Caco-2 (cell line): ENCODE results near the gene BCR. TPM values are rescaled to one million over a fixed set of nuclear protein-coding genes. Genes with fewer than 3 reads are reported as not detected.

Experiments used
- BruUV-seq: library from RNA; stranded (reverse); fragments of 400-500 nt; replicated peaks from 2 replicates; lab custom pipeline; 2021; lab: Mats Ljungman, UMichigan
- CTCF ChIA-PET: fragments of 300-600 bp; sonication (Branson Sonifier 250); formaldehyde crosslinking; loops from one replicate; lab custom pipeline; 2022; ENCODE audit warnings: antibody characterized with exemption; lab: Charles Lee
- POLR2A ChIA-PET: fragments of 300-600 bp; sonication (Branson Sonifier 250); formaldehyde crosslinking; loops from one replicate; lab custom pipeline; 2022; ENCODE audit warnings: antibody characterized with exemption; lab: Charles Lee
- DNase-seq, 2 experiments: peaks; one replicate each; pipeline versions ENCODE4 v3.0.0 to v3.0.0-alpha.2; 2020 to 2022
- H3K27me3 ChIP-seq: replicated peaks from 2 replicates; pipeline ENCODE4 v1.6.0; 2011; ENCODE audit warnings: low read length; ENCODE audit not compliant: control insufficient read depth, insufficient read depth
- H3K36me3 ChIP-seq: 2 replicates; pipeline ENCODE4 v1.5.1; 2011; ENCODE audit warnings: low read length; ENCODE audit not compliant: control insufficient read depth, insufficient read depth
- H3K4me1 ChIP-seq: fragments of 250-450 bp; sonication (Bioruptor Pico); 2 replicates; pipeline ENCODE4 v1.5.1; 2020; ENCODE audit warnings: mild to moderate bottlenecking
- H3K4me3 ChIP-seq: 2 replicates; pipeline ENCODE4 v1.5.1; 2011; ENCODE audit warnings: low read depth, mild to moderate bottlenecking, control low read depth, low read length
- H3K9me3 ChIP-seq: fragments of 250-450 bp; sonication (Bioruptor Pico); 2 replicates; pipeline ENCODE4 v1.5.1; 2020; ENCODE audit warnings: mild to moderate bottlenecking, moderate library complexity
- H3K27ac Mint-ChIP-seq: one replicate; pipeline ENCODE4 v1.8.0; 2022; ENCODE audit warnings: mixed read lengths; ENCODE audit not compliant: unreplicated experiment
- H3K27me3 Mint-ChIP-seq: one replicate; pipeline ENCODE4 v1.8.0; 2022; ENCODE audit warnings: mixed read lengths; ENCODE audit not compliant: insufficient read depth, unreplicated experiment
- H3K36me3 Mint-ChIP-seq: one replicate; pipeline ENCODE4 v1.8.0; 2022; ENCODE audit warnings: mild to moderate bottlenecking, mixed read lengths; ENCODE audit not compliant: insufficient read depth, unreplicated experiment
- H3K4me1 Mint-ChIP-seq: one replicate; pipeline ENCODE4 v1.8.0; 2022; ENCODE audit warnings: low read depth, mixed read lengths; ENCODE audit not compliant: unreplicated experiment
- H3K4me3 Mint-ChIP-seq: one replicate; pipeline ENCODE4 v1.8.0; 2022; ENCODE audit warnings: mild to moderate bottlenecking, moderate library complexity, mixed read lengths; ENCODE audit not compliant: unreplicated experiment
- H3K9me3 Mint-ChIP-seq: one replicate; pipeline ENCODE4 v1.8.0; 2022; ENCODE audit warnings: mixed read lengths; ENCODE audit not compliant: unreplicated experiment
- CTCF ChIP-seq, 2 experiments: fragments of 200-600 bp in 1 of 2; IDR thresholded peaks; 1 replicate in 1 of 2; 2 replicates in 1 of 2; pipeline versions ENCODE4 v1.5.1 to v1.8.0; 2011 to 2022; ENCODE audit warnings: antibody characterized with exemption in 1 of 2, control low read depth in 1 of 2, inconsistent platforms in 1 of 2, low read depth in 1 of 2, low read length in 1 of 2, mild to moderate bottlenecking in 1 of 2, moderate library complexity in 1 of 2; ENCODE audit not compliant: insufficient read depth in 1 of 2, severe bottlenecking in 1 of 2, unreplicated experiment in 1 of 2
- intact Hi-C: fragments of 100-400 bp; cut with micrococcal nuclease; formaldehyde crosslinking; loops from one replicate; pipeline ENCODE4 v1.10.0; 2022; ENCODE audit not compliant: unreplicated experiment
- total RNA-seq: library from RNA; stranded (reverse); gene quantifications from 2 replicates; pipeline ENCODE4 v1.2.3, GENCODE V29; 2022

Gene BCR
- total RNA-seq, 1 experiment from 2014 or later: 87.4 TPM

DNA sequence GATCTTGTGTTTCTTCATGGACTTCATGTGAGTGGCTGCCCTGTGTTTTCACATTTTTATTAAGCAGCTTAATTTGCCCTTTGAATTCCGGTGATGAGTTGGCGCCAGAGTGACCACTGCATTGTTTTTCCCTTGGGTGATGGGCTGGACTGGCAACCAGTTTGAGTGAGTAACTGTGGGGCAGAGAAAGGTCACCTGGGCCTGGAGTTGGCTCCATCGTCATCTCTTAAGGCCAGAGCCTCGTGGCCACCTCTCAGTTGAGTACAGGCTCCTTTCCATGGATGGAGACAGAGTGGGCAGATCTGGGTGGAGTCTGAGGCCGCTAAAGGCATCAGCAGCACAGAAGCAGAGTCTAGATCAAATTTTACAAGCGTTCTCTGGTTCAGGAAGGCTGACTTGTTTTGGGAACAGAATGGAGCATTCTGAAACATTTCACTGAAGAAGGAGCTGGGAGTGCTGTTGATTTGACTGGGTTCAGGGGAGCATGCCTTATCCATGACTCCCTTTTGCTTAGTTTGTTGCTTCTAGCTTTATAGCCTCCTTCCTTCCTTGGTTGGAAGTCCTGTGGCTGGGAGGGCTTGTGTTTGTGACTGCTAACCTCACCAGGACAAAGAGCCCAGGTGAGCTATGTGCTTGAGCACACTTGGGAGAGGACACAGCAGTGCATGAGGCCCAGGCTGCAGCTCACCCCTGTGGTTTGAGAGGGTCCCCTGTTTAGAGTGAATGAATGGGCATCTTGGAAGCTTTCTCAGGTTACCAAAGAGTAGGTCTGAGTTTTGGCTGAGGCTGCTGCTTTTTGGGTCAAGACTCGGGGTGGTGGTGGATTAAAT is 7.8 kb downstream of the BCR start:
- no peak overlapping the region for H3K27ac Mint-ChIP-seq
- intact Hi-C loops: no loop called here
- no peaks in the 10 kb centered on the region for H3K27me3 Mint-ChIP-seq
- no peak overlapping the region for H3K4me3 Mint-ChIP-seq
- ChIA-PET POLR2A (no interaction called here), CTCF (no interaction called here)
- no peak for TF ChIP-seq CTCF (IDR thresholded peaks at IDR 0.05; ENCODE audit: insufficient read depth in 1 of 2, low read depth in 1 of 2, low read length in 1 of 2, severe bottlenecking in 1 of 2, unreplicated experiment in 1 of 2)
- H3K4me1 Mint-ChIP-seq: peaks cover 15% of the 10 kb centered on the region
- H3K9me3 ChIP-seq: no peaks in the 10 kb centered on the region
- DNase-seq: no peak
- H3K36me3 ChIP-seq: peaks cover 4% of the 10 kb centered on the region; the same call in 1 of the 2 replicates
- BruUV-seq: no TSS peak
- no peaks in the 10 kb centered on the region for H3K27me3 ChIP-seq
- H3K36me3 Mint-ChIP-seq: peaks cover 47% of the 10 kb centered on the region
- no peaks in the 10 kb centered on the region; the same call in 1 of the 2 replicates for H3K4me1 ChIP-seq
- H3K4me3 ChIP-seq: no peak overlapping the region
- no peaks in the 10 kb centered on the region for H3K9me3 Mint-ChIP-seq

GRCh38 chr22:23190526-23190925 is 10.2 kb downstream of the BCR start:
- no peak for DNase-seq
- Mint-ChIP-seq H3K36me3 (peaks cover 44% of the 10 kb centered on the region), H3K9me3 (no peaks in the 10 kb centered on the region), H3K27ac (no peak overlapping the region), H3K4me3 (no peak overlapping the region), H3K4me1 (peaks cover 16% of the 10 kb centered on the region), H3K27me3 (no peaks in the 10 kb centered on the region)
- no peak overlapping the region for H3K4me3 ChIP-seq
- H3K36me3 ChIP-seq: peaks cover 2% of the 10 kb centered on the region; the same call in 1 of the 2 replicates
- no peaks in the 10 kb centered on the region for H3K4me1 ChIP-seq
- intact Hi-C loops: no loop called here
- POLR2A ChIA-PET: no interaction called here
- BruUV-seq: no TSS peak
- CTCF ChIA-PET: no interaction called here
- H3K9me3 ChIP-seq: no peaks in the 10 kb centered on the region
- TF ChIP-seq CTCF (IDR thresholded peaks at IDR 0.05; ENCODE audit: insufficient read depth in 1 of 2, low read depth in 1 of 2, low read length in 1 of 2, severe bottlenecking in 1 of 2, unreplicated experiment in 1 of 2): no peak
- no peaks in the 10 kb centered on the region for H3K27me3 ChIP-seq

DNA sequence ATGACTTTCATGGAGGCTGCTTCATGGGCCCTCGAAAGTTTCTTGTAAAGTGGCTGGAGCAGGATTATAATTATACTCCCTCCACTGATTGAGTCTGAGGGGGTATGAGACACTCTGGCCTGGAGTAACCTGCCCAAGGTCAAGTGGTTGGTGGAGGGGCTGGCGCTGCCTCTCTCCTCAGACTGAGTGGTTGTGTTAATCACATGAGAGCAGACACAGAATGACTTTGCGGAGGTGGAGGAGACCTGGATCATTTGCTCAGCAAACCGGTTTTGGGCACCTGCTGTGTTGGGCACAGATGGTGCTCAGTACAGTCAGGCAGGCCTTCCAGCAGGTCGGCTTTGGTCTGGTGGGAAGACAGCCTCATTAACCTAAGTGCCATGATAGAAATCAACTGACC is 11.8 kb downstream of the BCR start:
- no TSS peak for BruUV-seq
- Mint-ChIP-seq H3K4me3 (no peak overlapping the region), H3K4me1 (peaks cover 16% of the 10 kb centered on the region), H3K9me3 (no peaks in the 10 kb centered on the region), H3K27ac (no peak overlapping the region), H3K27me3 (no peaks in the 10 kb centered on the region), H3K36me3 (peaks cover 32% of the 10 kb centered on the region)
- ChIA-PET POLR2A (no interaction called here), CTCF (no interaction called here)
- Histone ChIP-seq H3K4me3 (no peak overlapping the region), H3K4me1 (no peaks in the 10 kb centered on the region), H3K9me3 (no peaks in the 10 kb centered on the region), H3K27me3 (no peaks in the 10 kb centered on the region), H3K36me3 (peaks cover 2% of the 10 kb centered on the region; the same call in 1 of the 2 replicates)
- intact Hi-C loops: no loop called here
- no peak for TF ChIP-seq CTCF (IDR thresholded peaks at IDR 0.05; ENCODE audit: insufficient read depth in 1 of 2, low read depth in 1 of 2, low read length in 1 of 2, severe bottlenecking in 1 of 2, unreplicated experiment in 1 of 2)
- no peak for DNase-seq
